H1 (cell line): ENCODE data around the gene SLIT3. TPM values are rescaled to one million over a fixed set of nuclear protein-coding genes. Genes with fewer than 3 reads are reported as not detected.

Experiments
- GABPA ChIP-seq: IDR thresholded peaks from 2 replicates; pipeline ENCODE4 v1.6.1; 2011; ENCODE audit warnings: mild to moderate bottlenecking, low read length, moderate library complexity, borderline replicate concordance; ENCODE audit not compliant: insufficient read depth
- MAFK ChIP-seq: IDR thresholded peaks from 2 replicates; pipeline ENCODE4 v1.6.1; 2012; ENCODE audit warnings: low read depth, mild to moderate bottlenecking, improper control_type of control experiment, low read length
- PHF8 ChIP-seq: fragments of 200-600 bp; sonication (generic); conservative IDR thresholded peaks from 2 replicates; pipeline ENCODE4 v1.7.1; 2012; ENCODE audit warnings: low read depth, mild to moderate bottlenecking, inconsistent platforms, low read length, moderate library complexity
- polyA plus RNA-seq, 7 experiments: library from polyadenylated mRNA; depleted of rRNA in 3 of 7; stranded (reverse) in 5 of 7; unstranded in 2 of 7; fragments of >200 nt in 5 of 7; fragments of 200-250 nt in 2 of 7; gene quantifications; 1 replicate in 5 of 7; 2 replicates in 1 of 7; 4 replicates in 1 of 7; pipeline versions ENCODE4 v1.2.1 to v1.2.3, GENCODE V29; 2011 to 2013; ENCODE audit warnings: missing spikeins in 2 of 7, mixed read lengths in 2 of 7
- total RNA-seq: library from RNA; stranded (reverse); fragmentation: NEBNext Ultra II Directional; extraction: Animal tissue kit (Norgen Biotek cat#: 25700); gene quantifications from 2 replicates; pipeline ENCODE4 v1.2.1, GENCODE V29; 2021

The SLIT3 gene
- total and polyA plus RNA-seq, 2 of the 8 experiments (the other 6 are each of a cell fraction or from before 2014, with no cell fraction given) = 1.1 to 1.2 TPM

- TF ChIP-seq MAFK = no peak
- no peak for TF ChIP-seq GABPA
- no peak for TF ChIP-seq PHF8
- TF ChIP-seq, all 59 proteins: peak for 0
These were observed 167.4 kb downstream of the SLIT3 start (continued) for GRCh38 chr5:169133531-169133930.
